Fibroblast of lung (primary cell): ENCODE measurements around the gene PRSS16.

ENCODE experiments used
- EZH2 ChIP-seq: IDR thresholded peaks from 2 replicates; pipeline ENCODE4 v1.5.1; 2012; ENCODE audit warnings: low read length, control low read depth, mild to moderate bottlenecking; ENCODE audit errors: missing control alignments
- TF ChIP-seq, protein P1 (sequence below), 2 donors: IDR thresholded peaks in 1 of 2; conservative IDR thresholded peaks in 1 of 2; 1 replicate in 1 of 2; 2 replicates in 1 of 2; pipeline ENCODE4 v1.5.1; 2011 to 2012; ENCODE audit warnings: low read length in 2 of 2, control low read depth in 1 of 2, inconsistent platforms in 1 of 2, low read depth in 1 of 2, mild to moderate bottlenecking in 1 of 2

DNA sequence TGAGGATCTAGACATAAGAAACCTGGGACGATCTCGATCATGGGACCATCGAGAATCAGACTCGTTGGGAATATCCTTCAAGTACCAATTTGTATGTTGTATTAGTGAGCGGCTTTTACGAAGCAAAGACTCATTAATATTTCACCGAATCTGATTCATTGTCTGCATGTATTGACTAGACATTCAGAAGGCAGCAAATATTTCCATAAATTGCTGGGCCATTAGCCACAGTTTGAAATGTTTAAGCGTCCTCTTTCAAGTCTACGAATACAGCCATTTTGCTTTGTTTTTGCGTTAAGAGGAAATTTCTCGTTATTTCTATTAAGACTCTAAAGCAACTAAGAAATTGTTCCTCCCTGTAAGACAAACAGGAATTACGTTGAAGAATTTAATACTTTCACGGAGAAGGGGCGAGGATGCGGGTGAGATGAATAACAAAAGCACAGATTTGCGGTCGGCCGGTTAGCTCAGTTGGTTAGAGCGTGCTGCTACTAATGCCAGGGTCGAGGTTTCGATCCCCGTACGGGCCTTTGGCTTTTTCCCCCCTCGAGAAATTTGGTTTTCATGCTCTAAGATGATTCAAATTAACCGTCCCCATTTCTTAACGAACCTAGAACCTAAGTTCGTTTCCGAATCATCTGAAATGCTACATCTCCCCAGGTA is 46.1 kb downstream of the PRSS16 start:
- TF ChIP-seq, protein P1, sequence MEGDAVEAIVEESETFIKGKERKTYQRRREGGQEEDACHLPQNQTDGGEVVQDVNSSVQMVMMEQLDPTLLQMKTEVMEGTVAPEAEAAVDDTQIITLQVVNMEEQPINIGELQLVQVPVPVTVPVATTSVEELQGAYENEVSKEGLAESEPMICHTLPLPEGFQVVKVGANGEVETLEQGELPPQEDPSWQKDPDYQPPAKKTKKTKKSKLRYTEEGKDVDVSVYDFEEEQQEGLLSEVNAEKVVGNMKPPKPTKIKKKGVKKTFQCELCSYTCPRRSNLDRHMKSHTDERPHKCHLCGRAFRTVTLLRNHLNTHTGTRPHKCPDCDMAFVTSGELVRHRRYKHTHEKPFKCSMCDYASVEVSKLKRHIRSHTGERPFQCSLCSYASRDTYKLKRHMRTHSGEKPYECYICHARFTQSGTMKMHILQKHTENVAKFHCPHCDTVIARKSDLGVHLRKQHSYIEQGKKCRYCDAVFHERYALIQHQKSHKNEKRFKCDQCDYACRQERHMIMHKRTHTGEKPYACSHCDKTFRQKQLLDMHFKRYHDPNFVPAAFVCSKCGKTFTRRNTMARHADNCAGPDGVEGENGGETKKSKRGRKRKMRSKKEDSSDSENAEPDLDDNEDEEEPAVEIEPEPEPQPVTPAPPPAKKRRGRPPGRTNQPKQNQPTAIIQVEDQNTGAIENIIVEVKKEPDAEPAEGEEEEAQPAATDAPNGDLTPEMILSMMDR (conservative IDR thresholded peaks at IDR 0.05 in 1 of 2, IDR thresholded peaks at IDR 0.05 in 1 of 2; ENCODE audit: low read depth in 1 of 2, low read length in 2 of 2) = no peak
- TF ChIP-seq EZH2 = no peak
